ENCODE results near the gene NAV3.
A peak's percentile ranks its signal among the peaks of the same experiment; 100 is the strongest.

DNA sequence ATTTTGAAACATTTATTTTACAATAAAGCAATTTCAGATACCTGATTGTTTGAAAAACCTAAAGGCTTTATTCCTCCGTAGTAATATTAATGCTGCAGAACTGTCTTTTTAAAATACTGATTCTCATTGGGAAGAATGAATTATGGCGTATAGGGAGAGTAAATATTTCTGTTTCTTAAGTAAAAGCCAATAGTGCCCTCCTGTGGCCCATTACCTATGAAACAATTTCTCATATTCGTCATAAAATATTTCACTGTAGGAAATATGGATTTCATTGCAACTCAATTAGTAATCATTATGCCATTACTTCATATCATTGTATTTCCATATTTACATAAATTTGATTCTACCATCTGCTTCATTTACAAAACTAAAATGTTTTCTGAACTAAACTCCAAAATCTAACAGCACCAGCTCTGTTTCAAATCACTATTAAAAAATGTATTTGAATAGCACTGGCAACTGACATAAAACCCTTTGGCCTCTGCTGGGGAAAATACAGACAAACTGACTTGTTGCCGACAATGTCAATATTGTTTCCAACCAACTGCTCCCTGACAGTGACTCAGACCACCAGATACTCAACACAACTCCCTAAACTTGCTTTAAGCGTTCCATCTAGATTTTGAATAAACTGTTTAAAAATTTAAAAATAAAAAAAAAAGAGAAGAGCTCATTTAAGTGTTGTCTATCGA lies 290.3 kb downstream of the NAV3 start:
- TF ChIP-seq CTCF (IDR thresholded peaks at IDR 0.05; ENCODE audit: low read depth, low read length, missing input control): no peak
- TF ChIP-seq TAF1 (conservative IDR thresholded peaks at IDR 0.05): no peak
- TF ChIP-seq RAD21 (IDR thresholded peaks at IDR 0.05): peak; percentile 24 to 45
- no peak for TF ChIP-seq YY1 (IDR thresholded peaks at IDR 0.05)
- TF ChIP-seq GABPA (IDR thresholded peaks at IDR 0.05 in 1 of 2, conservative IDR thresholded peaks at IDR 0.05 in 1 of 2): no peak
- TF ChIP-seq MAX (IDR thresholded peaks at IDR 0.05): no peak
- TF ChIP-seq SP1 (IDR thresholded peaks at IDR 0.05): no peak
- TF ChIP-seq FOXA1 (IDR thresholded peaks at IDR 0.05): no peak
- TF ChIP-seq, protein P1, sequence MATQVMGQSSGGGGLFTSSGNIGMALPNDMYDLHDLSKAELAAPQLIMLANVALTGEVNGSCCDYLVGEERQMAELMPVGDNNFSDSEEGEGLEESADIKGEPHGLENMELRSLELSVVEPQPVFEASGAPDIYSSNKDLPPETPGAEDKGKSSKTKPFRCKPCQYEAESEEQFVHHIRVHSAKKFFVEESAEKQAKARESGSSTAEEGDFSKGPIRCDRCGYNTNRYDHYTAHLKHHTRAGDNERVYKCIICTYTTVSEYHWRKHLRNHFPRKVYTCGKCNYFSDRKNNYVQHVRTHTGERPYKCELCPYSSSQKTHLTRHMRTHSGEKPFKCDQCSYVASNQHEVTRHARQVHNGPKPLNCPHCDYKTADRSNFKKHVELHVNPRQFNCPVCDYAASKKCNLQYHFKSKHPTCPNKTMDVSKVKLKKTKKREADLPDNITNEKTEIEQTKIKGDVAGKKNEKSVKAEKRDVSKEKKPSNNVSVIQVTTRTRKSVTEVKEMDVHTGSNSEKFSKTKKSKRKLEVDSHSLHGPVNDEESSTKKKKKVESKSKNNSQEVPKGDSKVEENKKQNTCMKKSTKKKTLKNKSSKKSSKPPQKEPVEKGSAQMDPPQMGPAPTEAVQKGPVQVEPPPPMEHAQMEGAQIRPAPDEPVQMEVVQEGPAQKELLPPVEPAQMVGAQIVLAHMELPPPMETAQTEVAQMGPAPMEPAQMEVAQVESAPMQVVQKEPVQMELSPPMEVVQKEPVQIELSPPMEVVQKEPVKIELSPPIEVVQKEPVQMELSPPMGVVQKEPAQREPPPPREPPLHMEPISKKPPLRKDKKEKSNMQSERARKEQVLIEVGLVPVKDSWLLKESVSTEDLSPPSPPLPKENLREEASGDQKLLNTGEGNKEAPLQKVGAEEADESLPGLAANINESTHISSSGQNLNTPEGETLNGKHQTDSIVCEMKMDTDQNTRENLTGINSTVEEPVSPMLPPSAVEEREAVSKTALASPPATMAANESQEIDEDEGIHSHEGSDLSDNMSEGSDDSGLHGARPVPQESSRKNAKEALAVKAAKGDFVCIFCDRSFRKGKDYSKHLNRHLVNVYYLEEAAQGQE (IDR thresholded peaks at IDR 0.05): no peak
- no peak for TF ChIP-seq JUND (IDR thresholded peaks at IDR 0.05)
- no peak for TF ChIP-seq ZBTB33 (IDR thresholded peaks at IDR 0.05)
